ENCODE data around the gene YIF1A.

The YIF1A gene, protein sequence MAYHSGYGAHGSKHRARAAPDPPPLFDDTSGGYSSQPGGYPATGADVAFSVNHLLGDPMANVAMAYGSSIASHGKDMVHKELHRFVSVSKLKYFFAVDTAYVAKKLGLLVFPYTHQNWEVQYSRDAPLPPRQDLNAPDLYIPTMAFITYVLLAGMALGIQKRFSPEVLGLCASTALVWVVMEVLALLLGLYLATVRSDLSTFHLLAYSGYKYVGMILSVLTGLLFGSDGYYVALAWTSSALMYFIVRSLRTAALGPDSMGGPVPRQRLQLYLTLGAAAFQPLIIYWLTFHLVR

DNA sequence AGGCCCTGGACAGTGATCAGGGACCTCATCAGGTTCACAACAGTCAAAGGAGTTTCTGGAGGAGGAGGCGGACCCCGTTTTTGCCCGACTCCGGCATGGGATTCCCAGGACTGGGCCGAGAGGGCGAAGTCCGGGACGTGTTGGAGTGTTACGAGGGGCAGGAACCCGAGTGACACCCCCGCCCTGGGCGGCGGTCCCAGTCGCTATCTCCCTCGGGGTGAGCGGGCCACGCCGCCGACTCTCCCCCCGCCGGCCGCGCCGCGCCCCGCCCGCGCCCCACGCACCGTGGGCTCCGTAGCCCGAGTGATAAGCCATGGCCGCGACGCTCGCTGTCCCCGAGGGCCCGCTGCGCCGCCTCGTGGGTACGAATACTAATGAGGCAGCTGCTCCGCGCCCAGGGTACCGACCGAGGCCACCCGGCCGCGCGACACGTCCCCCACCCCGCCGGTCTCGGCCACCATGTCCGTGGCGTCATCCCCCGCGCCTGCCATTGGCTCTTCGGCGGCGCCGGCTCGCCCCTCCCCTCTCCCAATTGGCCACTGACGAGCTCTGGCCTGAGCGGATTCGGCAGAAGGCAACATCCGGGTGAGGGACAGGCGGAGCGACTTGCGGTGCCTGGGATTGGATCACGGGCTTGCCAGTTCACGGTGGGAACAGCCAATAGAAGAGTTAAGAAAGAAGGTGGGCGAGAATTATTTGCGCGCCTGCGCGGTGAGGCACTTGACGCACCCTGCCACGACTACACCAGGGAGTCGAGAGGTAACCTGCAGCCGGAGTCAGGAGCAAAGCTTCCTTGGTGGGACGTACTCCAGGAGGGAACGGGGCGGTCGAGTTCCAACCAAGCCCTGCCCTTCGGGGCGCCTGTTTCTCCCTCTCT, at the start of gene YIF1A:
Gene YIF1A, minus strand, starts transcription at position 473 of the 877 bp plus-strand sequence. Its CDS starts 158 bp downstream, at position 315.
- DNase-seq (ENCODE audit: low spot score), result peak; percentile 100

DNA sequence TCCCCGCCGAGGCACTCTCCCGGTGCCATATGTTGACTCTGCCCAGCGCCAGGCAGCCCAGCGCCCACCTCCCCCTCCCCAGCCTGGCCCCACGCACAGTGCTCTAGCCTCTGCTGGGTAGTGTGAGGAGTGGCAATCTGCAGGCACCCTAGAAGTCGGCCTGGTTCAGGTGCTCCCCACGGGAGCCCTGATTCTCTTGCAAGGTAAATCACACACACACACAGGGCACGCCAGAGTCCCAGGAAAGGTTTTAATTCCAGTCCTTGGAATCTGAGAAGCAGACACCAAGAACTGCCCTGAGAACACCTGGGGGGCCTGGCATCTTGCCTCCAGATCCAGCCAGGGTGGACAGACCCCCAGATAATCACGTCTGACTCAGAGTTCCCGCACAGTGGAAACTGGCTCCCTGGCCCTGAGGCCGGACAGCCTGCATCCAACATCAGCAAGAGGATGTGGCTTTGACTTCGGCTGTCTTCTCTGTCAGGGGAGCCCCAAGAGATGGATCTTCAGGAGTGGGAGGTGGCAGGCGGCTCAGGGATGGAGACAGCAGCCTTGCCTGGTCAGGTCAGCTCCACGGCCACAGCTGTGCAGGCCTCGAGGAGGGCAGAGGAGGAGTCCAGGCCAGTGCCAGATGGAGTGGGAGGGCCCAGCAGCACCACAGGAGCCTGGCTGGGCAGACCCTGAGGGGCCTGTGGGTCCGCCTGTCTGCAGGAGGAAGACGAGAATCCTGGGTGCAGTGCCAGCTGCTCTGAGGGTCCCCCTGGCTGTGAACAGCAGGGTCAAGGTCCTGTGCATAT, 48.4 kb upstream of the YIF1A start:
- no peak for DNase-seq (ENCODE audit: low spot score)

DNA sequence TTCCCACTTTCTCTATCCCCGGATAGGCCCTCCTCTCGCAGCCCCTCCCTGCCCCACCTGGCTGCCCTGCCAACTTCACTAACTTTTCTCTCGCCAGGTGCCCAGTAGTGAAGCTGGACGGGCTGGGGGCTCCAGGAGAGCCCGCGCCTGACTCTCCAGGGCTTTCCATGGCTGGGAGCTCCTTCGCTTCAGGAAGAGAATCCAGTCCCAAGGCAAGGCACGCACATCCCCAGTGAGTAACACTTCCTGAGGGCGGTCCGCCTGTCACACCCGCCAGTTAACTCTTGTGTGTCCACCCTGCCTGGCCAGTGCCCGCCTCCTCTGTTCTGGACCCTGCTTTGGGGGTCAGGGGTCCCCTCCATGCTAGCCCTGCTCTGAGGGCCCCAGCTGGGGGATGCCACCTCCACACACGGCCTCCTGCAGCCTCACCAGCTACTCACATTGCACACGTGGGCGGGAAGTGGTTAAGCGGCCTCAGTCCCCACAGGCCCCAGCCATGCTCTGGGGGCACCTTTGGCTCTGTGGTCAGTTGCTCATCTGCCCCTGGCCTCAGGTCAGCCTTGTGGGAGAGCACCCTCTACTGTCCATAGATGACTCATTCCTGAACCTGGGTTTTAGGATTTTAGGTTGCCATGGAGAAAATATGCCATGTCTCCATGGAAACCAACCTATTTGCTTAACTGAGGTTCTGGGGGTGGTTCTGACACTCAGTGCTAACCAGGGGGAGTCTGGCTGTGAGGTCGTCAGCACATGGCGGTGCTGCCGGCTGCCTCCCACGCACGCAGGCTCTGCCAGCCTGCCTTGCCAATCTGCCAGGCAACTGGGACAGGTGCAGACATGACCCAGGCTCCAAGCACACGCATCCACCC, 47.5 kb upstream of the YIF1A start, which contains the start of gene RIN1:
Gene RIN1, minus strand, starts transcription at position 201 of the 869 bp plus-strand sequence. Its CDS starts 32 bp downstream, at position 169.
- peak; percentile 62 for DNase-seq (ENCODE audit: low spot score)

DNA sequence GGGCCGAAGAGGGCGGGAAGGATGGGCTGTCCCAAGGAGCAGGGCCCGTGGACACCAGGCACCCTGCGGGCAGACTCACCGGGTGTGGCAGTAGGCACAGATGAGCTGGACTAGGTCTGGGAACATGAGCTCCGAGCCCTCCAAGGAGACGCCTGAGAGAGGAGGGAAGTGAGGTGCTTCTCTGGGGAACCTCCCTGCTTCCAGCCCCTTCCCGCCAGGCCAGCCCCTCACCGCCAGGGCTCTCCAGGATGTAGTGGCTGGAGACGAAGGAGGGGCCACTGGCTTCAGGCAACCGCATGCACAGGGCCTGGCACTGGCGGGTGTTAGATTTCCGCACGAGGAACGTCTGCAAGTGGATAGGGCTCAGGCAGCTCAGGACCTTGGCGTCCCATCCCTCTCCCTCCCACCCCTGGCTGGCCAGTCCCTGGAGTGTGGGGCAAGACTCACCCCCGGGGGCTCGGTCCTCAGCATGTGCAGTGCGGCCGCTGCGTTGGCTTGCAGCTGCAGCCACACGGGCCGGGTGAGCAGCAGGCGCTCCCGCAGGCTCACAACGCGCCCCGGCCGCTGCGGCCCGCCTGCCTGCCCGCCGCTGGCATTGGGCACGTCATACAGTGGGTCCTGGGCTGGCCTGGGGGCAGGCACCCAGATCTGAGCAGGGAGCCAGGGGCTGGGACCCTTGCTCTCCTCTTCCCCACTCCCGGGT, 46.7 kb upstream of the YIF1A start:
- DNase-seq (ENCODE audit: low spot score), result no peak

DNA sequence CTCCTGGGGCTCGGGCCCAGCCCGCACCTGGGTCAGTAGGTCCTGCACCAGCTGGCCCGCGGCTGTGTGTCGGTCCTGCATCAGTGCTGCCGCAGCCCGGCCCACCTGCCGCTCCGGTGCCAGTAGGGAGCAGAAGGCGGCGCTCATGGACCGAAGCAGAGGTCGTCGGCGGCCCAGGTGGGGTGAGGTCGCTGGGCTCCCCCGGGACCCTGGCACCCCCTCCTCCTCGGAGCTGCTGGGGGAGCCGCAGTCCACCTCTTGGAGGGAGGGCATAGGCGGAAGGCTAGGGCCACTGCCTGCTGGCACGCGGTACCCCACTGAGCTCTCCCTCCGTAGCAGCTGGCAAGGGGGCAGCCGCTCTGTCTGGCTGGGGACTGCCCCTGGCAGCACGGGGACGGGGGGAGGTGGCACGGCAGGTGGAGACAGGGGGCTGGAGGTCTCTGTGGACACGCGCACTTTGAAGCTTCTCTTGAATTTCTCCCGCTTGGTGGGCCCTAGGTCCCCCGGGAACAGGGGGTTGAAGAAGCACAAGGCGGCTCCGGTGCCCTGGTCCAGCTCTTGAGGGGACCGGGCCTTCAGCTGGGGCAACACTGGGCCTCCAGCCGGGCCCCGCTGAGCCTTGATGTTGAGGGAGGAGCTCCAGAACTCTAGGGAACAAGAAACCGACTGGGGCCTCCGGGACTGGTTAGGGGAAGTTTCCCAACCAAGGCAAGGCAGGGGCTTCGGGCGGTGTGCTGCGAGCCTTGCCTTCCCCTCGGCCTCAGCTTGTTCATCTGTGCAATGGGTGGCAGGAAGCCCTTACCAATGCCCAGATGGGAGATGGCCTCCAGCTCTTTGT, 45.9 kb upstream of the YIF1A start:
- no peak for DNase-seq (ENCODE audit: low spot score)

DNA sequence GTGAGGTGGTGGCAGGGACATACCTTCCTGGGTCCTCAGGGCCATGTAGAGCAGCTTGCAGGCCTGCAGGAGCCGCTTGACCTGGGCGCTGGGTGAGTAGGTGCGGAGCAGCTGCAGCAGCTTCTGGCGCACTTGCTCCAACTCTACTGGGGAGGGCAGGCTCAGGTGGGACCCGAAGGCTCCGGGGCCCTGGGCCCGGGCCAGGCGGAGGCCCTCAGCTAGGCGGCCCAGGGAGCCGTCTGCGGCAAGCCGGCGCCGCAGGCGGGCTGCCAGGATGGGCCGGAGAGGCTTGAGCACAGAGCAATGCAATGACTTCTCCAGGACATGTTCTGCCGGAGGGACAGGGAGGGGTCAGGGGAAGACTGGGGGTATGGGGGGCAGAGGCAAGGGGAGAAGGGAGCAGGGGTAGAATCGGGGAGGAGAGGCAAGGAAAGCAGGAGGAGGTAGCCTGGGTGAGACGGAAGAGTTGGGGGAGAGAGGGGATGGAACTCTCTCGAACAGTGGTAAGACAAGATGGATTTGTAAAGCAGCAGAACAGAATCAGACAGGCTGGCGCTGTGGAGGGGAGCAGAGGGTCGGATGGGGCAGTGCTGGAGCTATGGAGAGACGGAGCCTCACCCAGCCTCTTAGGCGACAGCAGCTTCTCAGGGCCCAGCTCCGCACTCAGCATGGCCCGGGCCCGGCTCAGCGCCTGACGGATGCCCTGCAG, 45.1 kb upstream of the YIF1A start:
- DNase-seq (ENCODE audit: low spot score), result no peak

DNA sequence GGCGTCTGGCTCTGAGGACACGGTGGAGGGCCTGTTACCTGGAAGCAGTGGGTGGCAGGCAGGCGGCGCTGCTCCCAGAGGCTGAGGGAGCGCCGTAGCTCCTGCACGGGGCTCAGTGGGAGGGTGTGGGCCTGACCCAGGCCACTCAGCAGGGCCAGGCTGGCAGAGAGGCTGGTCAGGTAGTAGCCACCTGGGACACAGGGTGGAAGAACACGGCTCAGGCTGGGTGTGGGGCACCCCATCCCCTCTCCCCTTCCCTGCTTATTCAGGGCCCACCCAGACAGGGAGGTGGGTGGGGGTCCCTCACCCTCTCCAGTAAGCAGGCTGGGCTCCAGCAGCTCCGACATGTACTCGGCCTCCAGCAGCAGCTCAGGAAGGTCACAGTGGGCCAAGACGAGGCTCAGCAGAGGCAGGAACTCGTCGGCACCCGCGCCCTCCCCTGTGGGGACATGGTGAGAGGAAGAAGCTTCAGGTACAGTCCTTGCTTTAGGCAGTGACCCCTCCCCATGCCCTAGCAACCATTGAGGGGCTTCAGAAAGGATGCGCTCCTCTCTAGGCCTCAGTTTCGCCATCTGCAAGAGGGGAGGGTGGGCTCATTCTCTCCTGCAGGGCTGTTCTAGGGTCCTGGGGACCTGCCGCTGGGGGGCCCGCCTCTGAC, 44.4 kb upstream of the YIF1A start:
- no peak for DNase-seq (ENCODE audit: low spot score)

DNA sequence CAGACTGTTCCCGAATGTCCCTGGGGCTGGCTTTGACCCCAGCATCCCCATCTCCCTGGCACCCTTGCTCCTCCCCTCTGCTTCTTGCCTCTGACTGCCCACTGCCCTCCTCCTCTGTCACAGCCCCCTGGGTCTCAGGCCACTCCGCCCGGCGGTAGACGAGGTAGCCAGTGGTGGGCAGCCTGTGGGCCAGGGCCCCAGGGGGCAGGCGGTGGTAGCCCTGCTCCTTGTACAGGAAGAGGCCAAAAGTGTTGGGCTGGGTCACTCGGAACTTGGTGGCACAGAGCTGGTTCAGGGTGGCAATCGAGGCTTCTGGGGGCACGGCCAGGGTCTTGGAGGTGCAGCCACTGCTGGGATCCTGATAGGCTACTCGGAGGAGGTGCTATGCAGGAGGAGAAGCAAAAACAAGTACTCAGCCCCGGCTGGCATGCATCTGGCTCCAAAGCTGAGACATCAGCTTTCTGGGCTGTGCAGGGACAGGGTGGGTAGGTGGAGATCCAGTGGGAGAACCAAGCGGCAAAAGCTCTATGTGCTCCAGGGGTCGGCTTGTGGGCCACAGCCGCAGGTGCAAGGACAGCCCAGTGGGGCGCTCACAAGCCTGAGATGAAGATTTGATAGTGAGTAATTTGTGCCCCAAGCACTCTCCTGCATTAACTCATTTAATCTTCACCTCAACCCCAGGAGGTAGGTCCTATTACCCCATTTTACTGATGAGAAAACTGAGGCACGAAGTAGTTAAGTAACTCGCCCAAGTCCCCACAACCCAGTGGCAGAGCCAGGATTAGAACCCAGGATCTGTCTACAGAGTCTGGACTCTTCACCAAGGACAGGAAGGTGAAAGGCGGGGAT, 43.7 kb upstream of the YIF1A start:
- DNase-seq (ENCODE audit: low spot score), result no peak

DNA sequence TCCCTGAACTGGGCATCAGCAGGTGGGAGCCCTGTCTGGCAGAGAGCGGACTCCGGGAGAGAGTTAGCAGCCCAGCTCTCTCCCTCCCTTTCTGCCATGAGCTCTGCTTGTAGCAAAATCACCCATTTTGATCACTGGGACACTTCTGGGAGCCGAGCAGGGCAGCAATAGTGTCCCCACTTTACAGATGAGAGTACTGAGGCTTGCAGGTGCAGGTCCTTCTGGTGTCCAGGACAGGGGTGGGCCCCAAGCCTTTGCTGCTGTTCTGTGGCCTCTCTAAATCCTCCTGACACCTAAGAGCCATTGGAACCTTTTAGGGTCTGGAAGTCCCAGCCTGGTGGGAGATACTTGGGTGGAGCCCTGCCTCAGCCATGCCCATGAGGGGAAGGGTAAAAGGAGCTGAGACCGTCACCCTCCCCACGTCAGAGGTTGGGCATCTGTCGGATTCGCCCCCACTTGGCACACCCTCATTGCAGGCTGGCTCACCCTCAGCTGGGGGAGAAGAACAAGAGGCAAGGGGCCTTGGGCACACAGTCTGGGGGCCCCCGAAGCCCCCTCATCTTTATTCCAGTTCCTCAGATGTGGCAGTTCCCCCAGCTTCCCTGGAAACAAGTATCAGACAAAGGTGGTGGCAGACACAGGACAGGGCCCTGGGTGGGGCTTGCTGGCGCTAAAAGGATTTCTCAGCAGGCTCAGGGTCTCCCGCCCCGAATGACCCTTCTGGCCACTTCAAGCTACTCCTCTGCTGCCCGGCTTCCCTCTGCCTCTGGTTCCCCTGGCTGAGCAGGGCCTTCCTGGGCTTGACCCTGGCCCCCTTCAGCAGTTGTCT, 42.8 kb upstream of the YIF1A start:
- no peak for DNase-seq (ENCODE audit: low spot score)

DNA sequence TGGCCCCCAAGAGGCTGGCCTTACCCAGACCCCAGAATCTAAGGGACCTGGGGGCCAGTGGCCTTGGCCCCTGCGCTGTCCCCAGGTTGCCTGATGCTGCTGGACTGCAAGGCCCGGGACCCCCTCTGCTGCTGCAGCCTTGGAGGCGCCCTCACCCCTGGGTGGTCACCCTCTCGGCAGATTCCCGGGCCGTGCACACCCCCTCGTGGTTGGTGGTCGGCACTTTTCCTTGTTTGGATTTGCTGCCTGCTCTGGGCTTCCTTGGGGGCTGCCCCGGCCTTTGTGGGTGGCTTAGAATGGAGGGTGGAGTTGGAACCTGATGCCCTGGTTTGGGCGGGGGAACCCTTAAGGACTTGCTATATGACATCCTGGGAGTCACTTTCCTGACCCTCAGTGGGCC, 42.0 kb upstream of the YIF1A start:
- no peak for DNase-seq (ENCODE audit: low spot score)

DNA sequence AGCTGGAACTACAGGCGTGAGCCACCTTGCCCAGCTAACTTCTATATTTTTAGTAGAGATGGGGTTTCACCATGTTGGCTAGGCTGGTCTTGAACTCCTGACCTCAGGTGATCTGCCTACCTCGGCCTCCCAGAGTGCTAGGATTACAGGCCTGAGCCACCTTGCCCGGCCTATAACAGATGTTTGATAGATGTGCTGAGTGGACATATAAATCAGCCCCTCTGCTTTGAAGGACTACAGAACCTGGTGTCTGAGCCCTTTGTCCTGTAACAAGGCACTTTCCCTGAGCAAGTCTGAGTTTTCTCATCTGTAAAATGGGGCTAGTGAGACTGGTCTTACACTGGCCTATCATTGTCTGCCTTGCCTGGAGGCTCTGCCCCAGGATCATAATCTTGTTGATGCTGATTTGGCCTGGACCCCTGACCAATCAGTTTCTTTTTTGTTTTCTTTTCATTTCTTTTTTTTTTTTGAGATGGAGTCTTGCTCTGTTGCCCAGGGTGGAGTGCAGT, 40.3 kb upstream of the YIF1A start:
- DNase-seq (ENCODE audit: low spot score), result no peak

DNA sequence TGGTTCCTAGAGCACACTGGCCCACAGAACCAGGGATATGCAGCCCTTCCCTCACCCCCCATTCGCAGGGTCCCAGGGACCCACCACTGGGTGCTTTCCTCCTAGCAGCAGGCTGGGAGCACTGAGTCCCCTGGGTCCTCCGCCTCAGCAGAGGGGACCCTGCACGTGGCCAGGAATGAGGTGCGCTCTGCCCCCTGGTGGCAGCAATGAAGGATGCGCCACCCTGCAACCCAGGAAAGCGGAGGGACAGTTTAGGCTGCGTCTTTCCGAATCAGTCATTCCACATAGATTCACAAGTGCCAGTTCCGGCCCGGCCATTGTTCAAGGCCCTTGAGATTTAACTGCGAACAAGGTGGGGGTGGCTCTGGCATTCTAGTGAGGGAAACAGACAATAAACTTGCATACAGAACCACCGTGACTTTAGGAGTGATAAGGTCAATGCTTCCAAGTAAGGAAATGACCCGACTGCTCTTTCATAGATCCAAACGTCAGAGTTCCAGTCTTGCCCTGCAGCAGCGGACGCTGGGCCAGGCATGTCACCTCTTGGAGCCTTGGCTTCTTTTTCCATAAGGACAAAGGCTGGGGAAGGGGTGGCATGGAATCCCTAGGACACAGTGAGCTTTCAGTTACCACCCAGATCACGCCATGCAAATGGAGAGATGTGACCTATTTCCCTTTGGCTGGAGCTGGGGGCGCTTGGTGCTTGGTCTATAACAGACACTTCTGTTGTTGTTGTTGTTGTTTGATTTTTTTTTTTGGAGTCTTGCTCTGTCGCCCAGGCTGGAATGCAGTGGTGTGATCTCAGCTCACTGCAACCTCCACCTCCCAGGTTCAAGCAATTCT, 39.6 kb upstream of the YIF1A start:
- peak; percentile 84 for DNase-seq (ENCODE audit: low spot score)

DNA sequence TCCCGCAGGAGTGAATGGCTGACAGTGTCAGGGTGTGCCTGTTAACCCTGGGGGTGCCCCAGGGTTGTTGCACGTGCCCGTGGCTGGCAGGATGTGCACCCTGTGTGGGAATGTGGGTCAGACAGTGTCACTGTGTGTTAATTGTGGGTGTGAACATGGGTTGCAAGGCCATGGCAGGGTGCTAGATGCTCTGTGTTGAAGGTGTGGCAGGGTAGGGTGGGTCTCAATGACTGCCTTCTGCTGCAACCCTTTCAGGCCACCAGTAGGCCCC, 39.0 kb upstream of the YIF1A start:
- DNase-seq (ENCODE audit: low spot score), result no peak

DNA sequence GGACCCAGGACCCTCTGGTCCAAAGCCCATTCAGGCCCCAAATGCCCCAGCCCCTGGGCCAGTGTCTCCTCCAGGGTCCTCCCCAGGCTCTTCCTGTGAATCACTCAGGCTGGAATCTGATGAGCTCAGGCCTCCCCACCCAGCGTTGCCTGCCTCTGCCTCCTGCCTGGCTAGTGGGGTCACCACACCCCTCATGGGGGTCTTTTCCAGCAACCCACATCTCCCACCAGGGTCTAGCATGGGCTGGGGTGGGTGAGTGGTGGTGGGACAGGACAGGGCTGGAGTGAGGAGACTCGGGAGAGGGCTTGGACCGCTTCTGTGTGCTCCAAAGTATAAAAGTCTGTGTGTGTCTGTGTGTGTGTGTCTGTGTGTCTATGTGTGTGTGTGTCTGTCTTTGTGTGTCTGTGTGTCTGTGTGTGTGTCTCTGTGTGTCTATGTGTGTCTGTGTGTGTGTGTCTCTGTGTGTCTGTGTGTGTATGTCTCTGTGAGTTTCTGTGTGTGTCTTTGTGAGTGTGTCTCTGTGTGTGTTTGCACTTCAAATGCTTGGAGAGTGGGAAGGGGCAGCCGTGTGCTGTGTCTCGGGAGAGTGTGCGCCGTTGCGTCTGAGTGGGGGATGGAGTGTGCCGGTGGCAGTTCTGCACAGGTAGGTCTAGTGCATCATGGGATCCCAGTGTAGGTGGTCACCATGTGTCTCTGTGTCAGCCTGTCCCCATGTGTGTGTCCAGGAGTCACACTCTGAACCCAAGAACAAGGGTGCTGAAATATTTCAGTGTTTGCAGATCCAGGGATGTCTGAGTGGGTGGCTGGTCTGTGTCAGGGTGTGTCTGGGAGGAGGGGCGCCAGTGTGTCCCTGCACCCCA, 38.5 kb upstream of the YIF1A start:
- no peak for DNase-seq (ENCODE audit: low spot score)
